Gastroesophageal sphincter (tissue), 4 donors: ENCODE data around the gene WWTR1. TPM values are rescaled to one million over a fixed set of nuclear protein-coding genes. Genes with fewer than 3 reads are reported as not detected.

Experiments used
- ATAC-seq: fragments of 150-250 bp; one replicate; pipeline ENCODE4 v1.9.1; 2016; ENCODE audit warnings: mild to moderate bottlenecking, moderate library complexity
- H3K27ac ChIP-seq, 4 donors: fragments of 200-600 bp; sonication (generic) in 3 of 4; 1 replicate in 3 of 4; 2 replicates in 1 of 4; pipeline ENCODE4 v1.5.1; 2016 to 2019
- H3K27me3 ChIP-seq: fragments of 200-600 bp; sonication (generic); one replicate; pipeline ENCODE4 v1.5.1; 2019
- H3K36me3 ChIP-seq, 2 donors: fragments of 200-600 bp; sonication (generic); one replicate each; pipeline ENCODE4 v1.5.1; 2019; ENCODE audit warnings: control low read depth in 1 of 2
- H3K4me1 ChIP-seq, 3 donors: fragments of 200-600 bp; sonication (generic); 1 replicate in 2 of 3; 2 replicates in 1 of 3; pipeline ENCODE4 v1.5.1; 2016 to 2019; ENCODE audit warnings: control low read depth in 2 of 3
- H3K4me3 ChIP-seq, 2 donors: fragments of 200-600 bp; sonication (generic); one replicate each; pipeline ENCODE4 v1.5.1; 2019; ENCODE audit warnings: mild to moderate bottlenecking in 1 of 2, moderate library complexity in 1 of 2
- H3K9me3 ChIP-seq, 3 donors: fragments of 200-600 bp; sonication (generic); one replicate each; pipeline ENCODE4 v1.5.1; 2017 to 2019; ENCODE audit warnings: control low read depth in 2 of 3
- CTCF ChIP-seq, 4 experiments: fragments of 200-600 bp in 2 of 4; fragments of 450-650 bp in 2 of 4; sonication (generic) in 1 of 4; IDR thresholded peaks; one replicate each; pipeline ENCODE4 v1.5.1; 2017 to 2019; ENCODE audit warnings: antibody characterized with exemption in 4 of 4, mild to moderate bottlenecking in 2 of 4, moderate library complexity in 2 of 4
- EP300 ChIP-seq: sonication (generic); formaldehyde crosslinking; IDR thresholded peaks from one replicate; pipeline ENCODE4 v1.6.1; 2017; ENCODE audit warnings: antibody characterized with exemption, mild to moderate bottlenecking
- POLR2A ChIP-seq, 2 donors: fragments of 450-650 bp; IDR thresholded peaks; one replicate each; pipeline ENCODE4 v1.6.1; 2017; ENCODE audit warnings: antibody characterized with exemption in 2 of 2, mild to moderate bottlenecking in 2 of 2, moderate library complexity in 1 of 2
- POLR2AphosphoS5 ChIP-seq: sonication (generic); formaldehyde crosslinking; IDR thresholded peaks from one replicate; pipeline ENCODE4 v1.6.1; 2017; ENCODE audit warnings: antibody characterized with exemption
- WGBS, 2 donors: methylation state at CpG; one replicate each; pipeline ENCODE4 v1.1.5; 2018; ENCODE audit warnings: low coverage in 1 of 2; 5-methylcytosine and 5-hydroxymethylcytosine counted together
- total RNA-seq, 4 donors: library from RNA; depleted of rRNA; stranded (reverse); fragments of >200 nt; gene quantifications; one replicate each; pipeline ENCODE4 v1.1.0, GENCODE V29; 2016

WWTR1 gene
- total RNA-seq, 4 donors from 2014 or later = 239 to 482 (median 321) TPM

- peaks cover 10 to 98% (median 31%) of the 10 kb centered on the region in 3 donors for H3K4me1 ChIP-seq
Observed at GRCh38 chr3:149605902-149606301, 51.9 kb downstream of the WWTR1 start.

GRCh38 chr3:149604125-149604875, 53.5 kb downstream of the WWTR1 start:
- Histone ChIP-seq H3K27ac (peak overlapping the region in 3 of 4 donors; percentile 10 to 36 (median 28)), H3K4me1 (peaks cover 4 to 96% (median 33%) of the 10 kb centered on the region in 3 donors), H3K27me3 (no peaks in the 10 kb centered on the region), H3K4me3 (no peak overlapping the region), H3K36me3 (no peaks in the 10 kb centered on the region), H3K9me3 (no peaks in the 10 kb centered on the region)
- peak; percentile 14 for ATAC-seq
- TF ChIP-seq POLR2AphosphoS5 (no peak), EP300 (no peak), POLR2A (IDR thresholded peaks at IDR 0.05) (no peak), CTCF (IDR thresholded peaks at IDR 0.05) (no peak)
- 51 to 67% methylated on average over 1 to 4 of the region's 4 CpGs for WGBS, 2 donors

More at GRCh38 chr3:149605902-149606301, 51.9 kb downstream of the WWTR1 start:
- no peak for ATAC-seq
- H3K27ac ChIP-seq = no peak overlapping the region
- TF ChIP-seq POLR2A (IDR thresholded peaks at IDR 0.05) (no peak), POLR2AphosphoS5 (no peak), CTCF (IDR thresholded peaks at IDR 0.05) (no peak)
- H3K36me3 ChIP-seq = no peaks in the 10 kb centered on the region
- H3K27me3 ChIP-seq = no peaks in the 10 kb centered on the region
- WGBS, 2 donors = 88 to 94% methylated on average over 2 of the region's 2 CpGs
- H3K9me3 ChIP-seq = no peaks in the 10 kb centered on the region
- no peak overlapping the region for H3K4me3 ChIP-seq

GRCh38 chr3:149603126-149604074, 54.4 kb downstream of the WWTR1 start:
- Histone ChIP-seq H3K9me3 (no peaks in the 10 kb centered on the region), H3K27me3 (no peaks in the 10 kb centered on the region), H3K4me3 (no peak overlapping the region), H3K36me3 (no peaks in the 10 kb centered on the region), H3K4me1 (peaks cover 6 to 92% (median 29%) of the 10 kb centered on the region in 3 donors), H3K27ac (peak overlapping the region in 1 of 4 donors; percentile 5)
- WGBS, 2 donors = 35 to 44% methylated on average over 3 of the region's 3 CpGs
- TF ChIP-seq POLR2AphosphoS5 = no peak
- no peak for TF ChIP-seq POLR2A (IDR thresholded peaks at IDR 0.05)
- TF ChIP-seq EP300 = no peak
- no peak for TF ChIP-seq CTCF (IDR thresholded peaks at IDR 0.05)
- ATAC-seq = peak; percentile 22

GRCh38 chr3:149600634-149601033, 57.2 kb downstream of the WWTR1 start:
- Histone ChIP-seq H3K27me3 (no peaks in the 10 kb centered on the region), H3K4me1 (peaks cover 15 to 87% (median 33%) of the 10 kb centered on the region in 3 donors), H3K9me3 (no peaks in the 10 kb centered on the region), H3K36me3 (no peaks in the 10 kb centered on the region), H3K27ac (no peak overlapping the region), H3K4me3 (no peak overlapping the region)
- ATAC-seq = no peak
- no peak for TF ChIP-seq CTCF (IDR thresholded peaks at IDR 0.05)
- no peak for TF ChIP-seq POLR2AphosphoS5
- TF ChIP-seq POLR2A (IDR thresholded peaks at IDR 0.05) = no peak
- no peak for TF ChIP-seq EP300
- 73 to 88% methylated on average over 1 of the region's 1 CpG for WGBS, 2 donors
